Activated naive CD4-positive, alpha-beta T cell treated with Interleukin-2 at 50 U/mL for 16 hours (primary cell): ENCODE measurements around the gene INPP5A.

Experiments
- DNase-seq: peaks from one replicate; pipeline ENCODE4 v3.0.0-alpha.2; 2020

INPP5A gene

GRCh38 chr10:132519382-132520176, 18.0 kb upstream of the INPP5A start:
- DNase-seq: no peak

- no peak for DNase-seq
These were observed 17.3 kb upstream of the INPP5A start for GRCh38 chr10:132520177-132520811.

GRCh38 chr10:132521041-132521465, 16.5 kb upstream of the INPP5A start:
- DNase-seq: no peak

GRCh38 chr10:132521466-132522102, 16.0 kb upstream of the INPP5A start:
- DNase-seq: no peak

- DNase-seq: no peak
These were observed 14.8 kb upstream of the INPP5A start for GRCh38 chr10:132522521-132523411.

GRCh38 chr10:132523561-132524442, 13.8 kb upstream of the INPP5A start:
- no peak for DNase-seq

GRCh38 chr10:132524443-132525285, 12.9 kb upstream of the INPP5A start:
- DNase-seq: no peak

GRCh38 chr10:132526676-132527075, 10.9 kb upstream of the INPP5A start:
- DNase-seq: no peak

- DNase-seq: no peak
These were observed 10.1 kb upstream of the INPP5A start for GRCh38 chr10:132527339-132528063.

- DNase-seq: no peak
These were observed 9.4 kb upstream of the INPP5A start for GRCh38 chr10:132528064-132528691.

- no peak for DNase-seq
These were observed 5.4 kb upstream of the INPP5A start for GRCh38 chr10:132532179-132532578.

GRCh38 chr10:132532749-132533560, 4.6 kb upstream of the INPP5A start:
- no peak for DNase-seq

GRCh38 chr10:132533571-132534260, 3.9 kb upstream of the INPP5A start:
- DNase-seq: no peak

GRCh38 chr10:132534391-132535064, 3.1 kb upstream of the INPP5A start:
- DNase-seq: no peak

GRCh38 chr10:132535065-132535651, 2.4 kb upstream of the INPP5A start:
- no peak for DNase-seq

GRCh38 chr10:132536241-132536876, 1.2 kb upstream of the INPP5A start:
- no peak for DNase-seq
